Measurements from ENCODE around the gene SCAMP3.

DNA sequence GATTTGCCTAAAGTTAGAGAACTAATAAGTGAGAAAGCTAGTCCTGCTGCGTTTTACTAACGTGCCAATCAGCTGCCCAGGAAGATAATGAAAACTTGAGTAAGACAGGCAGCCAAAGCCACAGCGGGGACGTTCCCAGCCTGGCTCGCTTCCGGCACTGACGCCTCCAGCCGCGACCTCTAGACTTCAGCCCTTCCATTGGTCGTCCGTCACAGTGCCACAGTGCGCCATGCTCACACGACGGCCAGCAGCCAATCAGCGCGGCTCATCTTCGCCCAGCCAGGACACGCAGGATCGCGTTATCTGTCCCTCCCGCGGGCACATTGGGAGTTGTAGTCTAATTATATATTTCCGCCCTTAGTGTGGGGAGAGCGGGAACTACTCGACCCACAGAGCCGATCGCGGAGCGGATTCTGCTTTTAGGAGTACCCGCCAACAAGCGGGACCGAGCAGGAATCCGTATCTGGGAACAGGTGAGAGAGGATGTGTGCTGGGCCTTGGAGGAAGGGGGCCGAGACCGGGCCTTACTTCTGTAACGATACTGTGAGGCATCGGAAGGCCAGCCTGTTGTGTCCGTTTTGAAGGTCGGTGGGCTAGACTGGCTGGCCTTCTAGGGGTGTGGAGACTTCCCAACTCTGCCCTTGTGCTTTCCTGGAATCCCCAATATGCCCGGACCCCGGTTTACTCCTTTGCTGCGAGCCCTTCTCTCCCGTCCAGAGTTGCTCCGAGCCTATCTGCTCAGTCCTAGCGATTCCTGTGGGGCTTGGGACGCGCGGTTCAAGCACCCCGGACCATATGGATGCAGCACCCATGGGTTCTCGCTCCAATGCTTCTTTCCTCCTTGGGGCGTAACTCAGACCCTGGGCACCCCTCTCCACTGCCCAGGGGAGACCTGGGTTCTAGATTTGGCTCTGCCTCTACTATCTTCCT lies 46.6 kb upstream of the SCAMP3 start, which contains the start of gene FDPS:
- peak; percentile 53 for TF ChIP-seq ELF4 (IDR thresholded peaks at IDR 0.05)
- TF ChIP-seq TARDBP (IDR thresholded peaks at IDR 0.05) = peak; percentile 71; the same call in 1 of the 2 replicates
- TF ChIP-seq ZNF384 (IDR thresholded peaks at IDR 0.05) = no peak
- TF ChIP-seq L3MBTL2 (conservative IDR thresholded peaks at IDR 0.05) = peak; percentile 92
- no peak for TF ChIP-seq NFRKB (IDR thresholded peaks at IDR 0.05)
- TF ChIP-seq FOXM1 (IDR thresholded peaks at IDR 0.05; ENCODE audit: borderline replicate concordance) = no peak
- no peak for TF ChIP-seq CTBP1 (IDR thresholded peaks at IDR 0.05; ENCODE audit: borderline replicate concordance)
- TF ChIP-seq FOXK2 (IDR thresholded peaks at IDR 0.05) = no peak
- no peak for TF ChIP-seq FOXA1 (IDR thresholded peaks at IDR 0.05)
- TF ChIP-seq BHLHE40 (IDR thresholded peaks at IDR 0.05; ENCODE audit: borderline replicate concordance) = no peak
- TF ChIP-seq ARNT (IDR thresholded peaks at IDR 0.05) = no peak
- TF ChIP-seq SP1 (IDR thresholded peaks at IDR 0.05) = no peak
